HFF-Myc (cell line): ENCODE measurements around the gene GPR68.

Source experiments
- DNase-seq: peaks from one replicate; pipeline ENCODE4 v3.0.0-alpha.2; 2011; ENCODE audit warnings: low read depth; ENCODE audit errors: extremely low read depth
- H3K4me3 ChIP-seq: replicated peaks from 2 replicates; pipeline ENCODE4 v1.5.1; 2011; ENCODE audit warnings: low read depth, mild to moderate bottlenecking, control low read depth, low read length
- CTCF ChIP-seq: IDR thresholded peaks from 2 replicates; pipeline ENCODE4 v1.5.1; 2012; ENCODE audit warnings: mild to moderate bottlenecking, low read depth, low read length, control low read depth; ENCODE audit errors: missing control alignments

GPR68 gene

GRCh38 chr14:91235841-91236240 lies 8.7 kb downstream of the GPR68 start:
- no peak for TF ChIP-seq CTCF
- no peak for DNase-seq

GRCh38 chr14:91234791-91235114 lies 9.8 kb downstream of the GPR68 start:
- TF ChIP-seq CTCF: no peak
- no peak for DNase-seq
- no peak overlapping the region for H3K4me3 ChIP-seq

More at GRCh38 chr14:91235841-91236240, 8.7 kb downstream of the GPR68 start:
- H3K4me3 ChIP-seq: no peak overlapping the region

GRCh38 chr14:91233936-91234790 lies 10.3 kb downstream of the GPR68 start:
- TF ChIP-seq CTCF: no peak

DNA sequence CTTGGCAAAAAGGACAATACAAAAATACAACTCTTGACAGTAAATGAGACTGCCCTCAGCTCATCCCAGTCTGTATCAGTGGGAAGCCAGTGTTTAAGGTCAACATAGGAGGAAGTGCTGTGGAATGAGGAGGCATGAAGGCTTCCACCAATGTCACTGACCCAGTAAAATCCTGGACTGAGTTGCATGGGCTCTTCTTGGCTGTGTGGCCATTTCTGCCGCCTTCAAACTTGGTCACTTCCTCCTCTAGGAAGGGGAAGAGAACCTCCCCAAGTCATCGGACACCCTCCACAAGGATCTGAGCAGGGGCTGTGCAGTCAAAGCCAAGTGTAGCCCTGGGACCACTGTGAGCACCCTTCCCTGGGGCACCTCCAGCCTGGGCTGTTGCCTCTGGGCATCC lies 11.9 kb downstream of the GPR68 start:
- DNase-seq: no peak
- H3K4me3 ChIP-seq: no peak overlapping the region
- no peak for TF ChIP-seq CTCF

More at GRCh38 chr14:91233936-91234790, 10.3 kb downstream of the GPR68 start:
- no peak overlapping the region for H3K4me3 ChIP-seq
- no peak for DNase-seq

DNA sequence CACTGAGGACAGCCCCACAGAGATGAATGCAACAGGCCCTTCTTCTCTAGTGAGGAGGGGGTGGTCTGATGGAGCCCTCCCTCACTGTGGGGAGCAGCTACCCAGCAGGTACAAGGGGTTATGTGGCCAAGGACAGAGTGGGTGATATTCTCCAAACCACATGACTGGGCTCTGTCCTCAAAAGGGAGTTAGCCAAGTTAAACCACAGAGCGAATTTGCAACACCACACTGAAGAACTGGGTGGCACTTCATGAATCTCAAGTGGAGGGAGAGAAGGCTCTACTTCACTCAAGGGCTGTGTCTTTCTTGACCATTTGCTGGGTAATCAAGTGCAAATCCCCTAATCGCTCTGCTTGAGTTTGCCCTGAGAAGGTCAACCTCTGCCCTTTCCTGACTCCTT lies 12.5 kb downstream of the GPR68 start:
- no peak for TF ChIP-seq CTCF
- no peak overlapping the region for H3K4me3 ChIP-seq
- no peak for DNase-seq

DNA sequence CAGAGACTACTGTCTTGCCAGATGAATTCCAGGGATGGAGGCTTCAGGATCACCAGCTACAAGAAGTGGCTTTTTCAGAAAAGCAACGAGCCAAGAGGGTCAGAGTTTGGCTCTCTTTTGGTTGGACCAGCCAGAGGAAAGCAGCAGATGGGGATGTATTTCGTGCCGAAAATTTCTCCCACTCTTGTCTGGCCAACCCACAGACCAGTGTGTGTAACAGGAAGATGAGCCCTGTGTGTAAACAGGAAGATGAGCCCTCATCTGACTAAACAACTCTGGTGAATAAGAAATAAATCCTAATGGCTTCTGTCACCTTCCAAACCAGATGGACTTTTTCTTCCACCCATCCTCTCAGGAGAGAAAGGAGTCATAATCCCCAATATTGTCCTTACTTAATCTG lies 13.1 kb downstream of the GPR68 start:
- TF ChIP-seq CTCF: no peak
- DNase-seq: no peak
- H3K4me3 ChIP-seq: no peak overlapping the region

DNA sequence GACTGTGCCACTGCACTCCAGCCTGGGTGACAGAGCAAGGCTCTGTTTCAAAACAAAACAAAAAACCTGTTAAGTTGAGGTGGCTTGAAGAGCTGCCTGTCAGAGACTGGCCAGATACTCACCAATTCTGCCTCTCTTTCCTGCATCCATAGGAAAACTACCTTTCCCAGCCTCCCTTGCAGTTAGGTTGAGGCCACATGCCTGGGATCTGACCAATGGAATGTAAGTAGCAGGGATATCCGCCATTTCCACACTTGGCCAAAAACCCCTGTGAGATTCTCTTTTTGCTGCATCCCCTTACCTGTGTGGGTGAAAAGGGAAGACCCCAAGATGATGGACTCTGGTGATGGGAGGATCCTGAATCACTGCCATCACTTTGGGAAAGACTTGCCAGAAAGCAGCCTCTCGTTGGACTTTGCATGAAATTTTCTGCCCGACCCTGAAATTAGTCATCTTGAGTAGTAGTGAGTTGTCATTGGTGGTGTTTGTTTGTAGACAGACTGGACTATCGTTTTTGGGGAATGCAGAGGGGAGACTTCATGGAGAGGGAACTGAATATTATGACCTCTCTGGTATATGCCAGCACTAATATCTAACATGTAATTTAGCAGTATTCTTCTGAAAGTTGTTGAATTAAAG lies 14.0 kb downstream of the GPR68 start:
- no peak for TF ChIP-seq CTCF
- no peak overlapping the region for H3K4me3 ChIP-seq
- DNase-seq: no peak
